HG03521 (cell line): ENCODE measurements around the gene CACNA1F.
A peak's percentile ranks its signal among the peaks of the same experiment; 100 is the strongest.
"Not testable (repeated sequence)": the region's sequence is repeated elsewhere in the genome, so short reads cannot be mapped to it uniquely, and the experiment has no call there.

Experiments used
- ATAC-seq: cut with Tn5 transposase; IDR thresholded peaks from one replicate; pipeline ENCODE4 v1.9.1; 2021; ENCODE audit warnings: mild to moderate bottlenecking, moderate library complexity; ENCODE audit not compliant: unreplicated experiment

The CACNA1F gene

DNA sequence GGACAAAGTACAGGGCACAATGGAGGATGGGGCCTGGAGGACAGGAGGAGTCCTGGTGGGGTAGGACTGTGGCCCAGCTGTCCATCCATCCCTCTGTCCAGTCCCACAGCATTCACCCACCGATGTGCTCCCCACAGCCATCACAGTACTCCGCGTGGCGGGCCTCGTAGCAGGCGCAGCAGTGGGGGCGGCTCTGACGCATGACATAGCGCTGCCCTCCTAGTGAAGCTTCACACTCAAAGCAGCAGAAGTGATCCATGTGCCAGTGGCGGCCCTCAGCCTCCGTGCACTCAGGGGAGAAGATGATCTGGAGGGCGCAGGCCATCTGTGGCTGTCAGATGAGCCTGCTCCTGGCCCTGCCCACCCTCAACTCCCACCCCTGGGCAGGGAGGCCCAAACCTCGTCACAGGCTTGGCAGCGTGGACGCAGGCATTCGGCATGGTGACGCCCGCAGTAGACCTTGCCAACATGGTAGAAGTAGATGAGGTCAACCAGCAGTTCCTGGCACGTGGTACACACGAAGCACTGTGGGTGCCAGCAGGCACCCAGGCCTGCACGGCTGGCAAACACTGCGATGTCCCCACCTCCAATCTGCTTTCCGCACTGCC is 55.2 kb downstream of the CACNA1F start:
- no peak for ATAC-seq

GRCh38 chrX:49177338-49177833 is 55.8 kb downstream of the CACNA1F start:
- no peak for ATAC-seq

DNA sequence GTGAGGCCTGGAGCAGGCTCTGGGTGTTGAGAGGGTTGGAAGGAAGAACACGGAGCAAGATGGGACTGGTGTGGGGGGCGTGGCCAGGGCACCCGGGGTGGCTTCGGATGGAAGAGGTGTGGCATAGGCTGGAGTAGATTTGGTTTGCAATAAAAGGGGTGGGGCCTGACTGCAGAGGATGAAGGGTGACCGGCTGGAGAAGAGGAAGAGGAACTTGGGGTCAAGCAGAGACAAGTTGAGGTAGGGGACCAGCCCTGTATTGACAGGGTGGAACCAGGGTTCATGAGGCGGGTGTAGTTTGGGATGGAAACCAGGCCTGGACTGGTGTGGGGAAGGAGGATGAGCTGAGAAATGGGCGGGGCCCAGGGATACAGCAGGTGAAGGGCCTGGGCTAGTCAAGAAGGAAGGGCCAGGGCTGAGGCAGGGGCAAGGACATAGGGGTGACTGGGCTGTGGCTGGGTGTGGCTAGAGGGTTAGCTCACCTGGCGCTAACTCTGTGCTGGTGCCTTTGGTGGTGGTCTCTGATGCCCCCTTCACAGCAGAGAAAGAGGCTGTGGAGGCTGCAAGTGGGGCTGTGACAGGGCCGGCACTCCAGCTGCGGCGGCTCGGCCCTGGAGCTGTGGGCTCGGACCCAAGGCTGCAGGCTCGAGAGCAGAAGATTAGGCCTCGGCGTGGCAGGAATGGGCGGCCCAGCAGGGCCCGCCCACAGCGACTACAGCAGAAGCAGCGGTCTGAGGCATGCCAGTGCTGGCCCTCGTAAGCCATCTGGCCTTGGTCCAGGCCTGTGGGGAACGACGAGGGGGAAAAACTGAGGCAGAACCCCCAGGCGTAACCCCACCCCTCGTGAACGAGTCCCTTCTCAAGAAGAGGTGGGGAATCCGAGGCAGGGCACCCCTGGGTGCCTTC is 56.5 kb downstream of the CACNA1F start:
- ATAC-seq = no peak

DNA sequence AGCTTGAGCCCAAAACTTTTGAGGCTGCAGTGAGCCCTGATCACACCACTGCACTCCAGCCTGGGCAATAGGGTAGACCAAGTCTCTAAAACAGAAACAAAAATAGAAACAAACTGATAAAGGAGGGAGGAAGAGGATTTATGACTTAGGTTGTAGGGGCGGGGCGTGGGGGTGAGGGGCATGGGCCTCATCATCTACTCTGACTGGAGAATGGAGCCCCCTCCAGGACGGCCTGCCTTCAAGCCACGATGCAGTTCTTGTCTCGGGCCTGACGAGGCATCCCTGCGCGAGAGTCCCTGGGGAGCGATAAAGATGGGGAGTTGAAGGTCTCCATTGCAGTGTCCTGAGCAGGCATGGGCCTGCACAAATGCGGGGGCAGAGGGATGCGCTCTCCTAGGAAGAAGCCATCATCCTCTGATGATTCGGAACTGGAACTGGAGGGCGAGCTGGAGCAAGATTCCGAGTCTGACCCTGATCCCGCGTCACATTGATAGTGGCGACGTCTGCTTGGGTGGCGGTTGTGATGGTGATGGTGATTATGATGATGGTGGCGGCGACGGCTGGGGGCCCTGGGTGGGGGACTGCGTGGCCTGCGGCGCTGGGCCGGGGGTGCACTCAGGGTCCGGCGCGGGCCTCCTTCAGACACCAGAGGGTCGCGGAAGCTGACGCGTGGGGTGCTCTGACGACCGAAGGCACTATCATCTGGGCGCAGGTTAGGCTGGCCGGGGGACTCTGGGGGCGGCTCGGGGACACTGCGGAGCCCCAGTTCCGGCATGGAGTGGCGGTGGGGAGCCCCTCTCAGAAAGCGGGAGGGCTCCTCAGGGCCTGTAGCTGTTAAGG is 57.5 kb downstream of the CACNA1F start:
- ATAC-seq = no peak

DNA sequence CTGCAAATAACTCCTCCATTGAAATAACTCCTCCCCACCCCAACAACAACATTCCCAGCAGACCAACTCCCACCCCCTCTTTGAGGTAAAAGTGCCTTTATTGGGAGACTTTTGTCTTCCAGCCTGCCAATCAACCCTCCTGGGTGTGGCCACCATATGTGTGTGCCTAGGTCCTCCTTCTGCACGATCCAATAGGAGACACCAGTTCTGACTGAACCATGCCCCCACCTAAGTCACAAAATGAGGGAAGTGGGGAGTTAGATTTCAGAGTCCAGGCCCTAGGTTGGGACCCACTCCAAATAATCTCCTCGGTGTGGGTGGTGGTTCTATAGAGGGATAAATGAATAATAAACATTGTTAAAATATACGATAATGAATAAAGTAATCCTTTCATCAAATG is 58.4 kb downstream of the CACNA1F start:
- ATAC-seq = no peak

GRCh38 chrX:49173544-49173943 is 59.6 kb downstream of the CACNA1F start:
- ATAC-seq = not testable (repeated sequence)

DNA sequence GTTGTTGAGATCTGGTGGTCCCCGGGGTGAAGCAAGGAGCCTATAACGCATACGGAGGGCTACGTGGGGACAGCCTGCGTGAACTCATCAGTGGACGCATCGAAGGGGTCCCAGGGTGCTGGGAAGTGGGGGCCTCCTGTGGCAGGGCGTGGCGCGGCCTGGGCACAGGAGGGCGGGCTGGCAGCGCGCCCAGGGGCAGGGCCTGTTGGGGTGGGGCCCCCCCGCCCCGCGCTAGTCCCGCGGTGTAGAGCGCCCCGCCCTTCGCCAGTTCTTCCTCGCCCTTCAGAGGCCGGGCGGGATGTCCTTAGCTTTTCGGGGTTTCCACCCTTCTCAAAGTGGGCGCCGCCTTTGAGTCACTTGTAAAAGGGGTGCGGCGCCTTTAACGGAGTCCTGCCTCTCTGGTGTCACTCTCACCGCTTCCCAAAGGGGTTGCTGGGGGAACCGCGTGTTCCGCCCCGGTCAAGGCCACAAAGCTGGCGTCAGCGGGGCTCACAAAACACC is 60.8 kb downstream of the CACNA1F start:
- no peak for ATAC-seq

DNA sequence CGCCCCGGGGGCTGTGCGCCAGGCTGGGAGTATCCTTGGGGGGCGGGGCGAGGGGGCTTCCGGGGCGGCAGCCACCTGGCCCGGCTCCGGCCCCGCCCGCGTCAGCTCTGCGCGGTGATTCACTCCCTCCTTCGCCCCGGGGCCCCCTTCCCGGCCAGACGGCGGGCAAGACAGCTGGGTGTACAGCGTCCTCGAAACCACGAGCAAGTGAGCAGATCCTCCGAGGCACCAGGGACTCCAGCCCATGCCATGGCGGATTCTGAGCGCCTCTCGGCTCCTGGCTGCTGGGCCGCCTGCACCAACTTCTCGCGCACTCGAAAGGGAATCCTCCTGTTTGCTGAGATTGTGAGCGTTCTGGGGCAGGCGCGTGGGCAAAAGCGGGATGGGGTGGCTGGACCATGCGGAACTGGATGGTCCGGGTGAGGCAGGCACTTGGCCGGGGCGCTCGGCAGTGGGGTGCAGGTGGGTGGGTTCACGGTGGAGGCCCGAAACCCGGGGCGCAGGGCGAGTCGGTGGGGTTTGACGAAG is 61.3 kb downstream of the CACNA1F start, which contains the start of gene PLP2:
TSS of gene PLP2 (plus strand) at position 147 of the 528 bp plus-strand sequence. CDS start at position 250, 103 bp downstream.
- no peak for ATAC-seq

DNA sequence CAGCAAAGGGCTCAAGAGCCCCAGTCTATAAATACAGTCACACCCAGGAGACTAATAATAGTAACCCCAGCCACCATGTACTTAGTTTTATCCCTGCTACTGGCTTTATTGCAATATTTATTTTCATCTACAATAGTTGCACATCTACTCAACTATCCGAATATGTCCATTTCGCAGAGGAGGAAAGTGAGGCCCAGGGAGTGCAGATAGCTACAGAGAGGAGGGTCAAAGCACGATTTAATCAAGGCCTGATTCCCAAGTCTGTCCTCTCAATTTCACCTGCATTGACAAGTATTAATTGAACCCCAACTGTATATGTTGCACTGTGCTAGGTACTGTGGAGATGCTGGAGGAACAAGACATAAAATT is 65.4 kb downstream of the CACNA1F start:
- no peak for ATAC-seq

DNA sequence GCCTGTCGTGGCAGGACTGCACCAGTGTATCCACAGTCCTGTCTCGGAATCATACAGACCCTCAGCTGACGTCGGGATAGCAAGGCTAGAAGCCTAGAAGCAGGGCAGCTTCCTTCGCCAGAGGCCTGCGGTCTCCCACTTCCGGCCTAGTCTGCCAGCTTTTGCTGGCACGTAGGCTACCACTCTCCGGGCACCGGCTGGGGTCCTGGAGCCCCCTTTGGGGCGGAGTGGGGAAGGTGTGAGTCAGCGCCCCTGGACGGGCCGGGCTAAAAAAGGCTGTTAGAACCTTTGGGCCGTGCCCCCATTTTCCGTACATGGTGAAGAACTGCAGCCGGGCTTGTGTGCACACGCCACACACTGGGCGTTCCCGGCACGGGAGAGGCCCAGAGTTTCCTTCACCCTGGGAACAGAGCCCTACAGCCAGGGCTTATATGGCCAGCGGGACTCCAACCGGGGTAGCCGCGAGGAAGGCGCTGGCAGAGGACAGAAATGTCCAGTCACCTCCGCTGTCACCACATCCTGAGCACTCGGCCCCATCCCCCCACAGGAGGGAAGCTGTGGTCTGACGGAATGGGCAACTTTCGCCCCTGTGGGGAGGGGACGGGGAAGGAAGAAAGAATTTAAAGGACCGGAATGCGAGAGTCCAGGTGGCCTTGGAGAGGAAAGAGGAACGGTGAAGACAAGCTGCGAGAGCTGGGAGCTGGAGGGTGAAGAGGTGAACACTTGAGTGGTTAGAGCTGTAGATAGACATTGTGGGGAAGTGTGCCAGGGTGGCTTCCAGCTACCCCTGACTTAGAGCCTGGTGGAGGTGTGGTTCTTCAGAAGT is 66.0 kb downstream of the CACNA1F start:
- ATAC-seq = no peak

GRCh38 chrX:49165901-49166881 is 66.9 kb downstream of the CACNA1F start:
- peak; percentile 32 for ATAC-seq

DNA sequence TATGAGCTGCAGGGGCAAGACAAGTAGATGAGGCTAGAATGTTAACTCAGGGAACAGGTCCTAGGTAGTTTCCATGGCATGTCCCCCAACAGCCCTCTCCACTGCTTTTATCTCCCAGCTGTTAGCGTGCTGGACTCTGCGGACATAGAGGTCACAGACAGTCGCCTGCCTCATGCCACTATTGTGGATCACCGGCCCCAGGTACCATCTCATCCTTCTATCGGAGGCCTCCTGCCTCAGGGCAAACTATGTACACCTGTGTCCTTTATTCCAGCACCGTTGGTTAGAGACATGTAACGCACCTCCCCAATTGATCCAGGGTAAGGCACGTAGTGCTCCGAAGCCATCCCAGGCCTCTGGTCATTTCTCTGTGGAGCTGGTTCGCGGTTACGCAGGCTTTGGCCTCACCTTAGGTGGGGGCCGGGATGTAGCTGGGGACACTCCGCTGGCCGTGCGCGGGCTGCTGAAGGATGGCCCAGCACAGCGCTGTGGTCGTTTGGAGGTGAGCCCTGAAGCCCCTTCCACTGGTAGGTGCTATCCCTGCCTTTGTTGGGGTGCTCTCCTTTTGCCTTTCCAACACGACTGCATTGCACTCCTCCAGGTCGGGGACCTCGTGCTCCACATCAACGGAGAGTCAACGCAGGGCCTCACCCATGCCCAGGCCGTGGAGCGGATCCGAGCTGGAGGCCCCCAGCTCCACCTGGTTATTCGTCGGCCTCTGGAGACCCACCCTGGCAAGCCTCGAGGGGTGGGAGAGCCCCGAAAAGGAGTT is 68.4 kb downstream of the CACNA1F start:
- ATAC-seq = no peak

GRCh38 chrX:49163555-49164419 is 69.4 kb downstream of the CACNA1F start:
- ATAC-seq = peak; percentile 55

DNA sequence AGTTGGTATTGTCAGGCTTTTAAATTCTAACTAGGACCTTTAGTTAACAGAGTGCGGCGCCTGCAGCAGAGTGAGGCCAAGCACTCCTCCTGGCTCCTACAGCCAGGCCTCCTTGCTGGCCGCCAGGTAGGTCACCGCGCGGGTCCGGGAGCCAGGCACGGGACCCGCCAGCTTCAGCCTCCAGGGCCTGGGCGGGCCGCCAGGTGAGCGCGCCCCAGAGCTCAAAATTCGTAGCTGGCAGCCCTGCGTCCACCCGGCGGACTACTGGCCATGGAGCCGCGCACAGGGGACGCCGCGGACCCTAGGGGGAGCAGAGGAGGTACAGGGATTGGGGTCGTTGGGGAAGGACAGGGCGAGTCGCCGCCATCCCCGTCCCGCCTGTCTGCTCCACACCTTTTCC is 70.5 kb downstream of the CACNA1F start, which contains the start of gene MAGIX:
TSS of gene MAGIX (plus strand) at position 139 of the 400 bp plus-strand sequence. CDS start at position 271, 132 bp downstream.
- ATAC-seq = no peak

- ATAC-seq = no peak
These were observed 71.5 kb downstream of the CACNA1F start for GRCh38 chrX:49161632-49162031.

- ATAC-seq = no peak
These were observed 72.2 kb downstream of the CACNA1F start for GRCh38 chrX:49160908-49161307.

DNA sequence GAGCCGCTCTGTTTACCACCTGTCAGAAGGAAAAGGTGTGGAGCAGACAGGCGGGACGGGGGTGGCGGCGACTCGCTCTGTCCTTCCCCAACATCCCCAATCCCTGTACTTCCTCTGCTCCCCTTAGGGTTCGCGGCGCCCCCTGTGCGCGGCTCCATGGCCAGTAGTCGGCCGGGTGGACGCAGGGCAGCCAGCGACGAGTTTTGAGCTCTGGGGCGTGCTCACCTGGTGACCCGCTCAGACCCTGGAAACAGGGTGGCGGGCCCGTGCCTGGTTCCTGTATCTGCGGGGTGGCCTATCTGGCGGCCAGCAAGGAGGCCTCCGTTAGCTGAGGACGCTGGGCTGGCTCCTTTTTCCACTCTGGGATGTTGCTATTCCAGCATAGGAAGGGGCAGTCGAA is 75.9 kb downstream of the CACNA1F start:
- no peak for ATAC-seq
